LNCaP clone FGC (cell line): ENCODE results near the gene PDE6B.

Experiments
- DNase-seq: peaks from one replicate; pipeline ENCODE4 v3.0.0-alpha.2; 2011; ENCODE audit warnings: low read depth
- H3K4me3 ChIP-seq: 2 replicates; pipeline ENCODE4 v1.5.1; 2011; ENCODE audit warnings: mild to moderate bottlenecking, low read depth, low read length, control low read depth
- CTCF ChIP-seq: IDR thresholded peaks from 2 replicates; pipeline ENCODE4 v1.5.1; 2012; ENCODE audit warnings: mild to moderate bottlenecking; ENCODE audit not compliant: control insufficient read depth, insufficient read depth; ENCODE audit errors: extremely low read depth

Gene PDE6B

GRCh38 chr4:708631-708933, 83.2 kb downstream of the PDE6B start:
- no peak for TF ChIP-seq CTCF
- DNase-seq, result no peak
- H3K4me3 ChIP-seq, result no peak overlapping the region

- no peak for DNase-seq
- no peak for TF ChIP-seq CTCF
Measured at GRCh38 chr4:709348-709747, 84.0 kb downstream of the PDE6B start.

GRCh38 chr4:710116-710515, 84.7 kb downstream of the PDE6B start:
- DNase-seq, result no peak
- no peak overlapping the region for H3K4me3 ChIP-seq
- TF ChIP-seq CTCF, result no peak

More at GRCh38 chr4:709348-709747, 84.0 kb downstream of the PDE6B start:
- H3K4me3 ChIP-seq, result no peak overlapping the region

GRCh38 chr4:710916-711315, 85.5 kb downstream of the PDE6B start:
- no peak overlapping the region for H3K4me3 ChIP-seq

GRCh38 chr4:712093-712492, 86.7 kb downstream of the PDE6B start:
- TF ChIP-seq CTCF, result no peak
- DNase-seq, result no peak
- H3K4me3 ChIP-seq, result no peak overlapping the region

More at GRCh38 chr4:710916-711315, 85.5 kb downstream of the PDE6B start:
- DNase-seq, result no peak
- TF ChIP-seq CTCF, result no peak

GRCh38 chr4:712916-713632, 87.7 kb downstream of the PDE6B start:
- TF ChIP-seq CTCF, result no peak
- no peak overlapping the region for H3K4me3 ChIP-seq
- no peak for DNase-seq

GRCh38 chr4:714087-714486, 88.7 kb downstream of the PDE6B start:
- DNase-seq, result no peak
- TF ChIP-seq CTCF, result no peak
- no peak overlapping the region for H3K4me3 ChIP-seq
